22Rv1 (cell line): ENCODE results near the gene NFE2L3.

Experiments used
- CTCF ChIP-seq: fragments of 450-650 bp; IDR thresholded peaks from 2 replicates; pipeline ENCODE4 v1.5.1; 2017; ENCODE audit warnings: mild to moderate bottlenecking
- ZFX ChIP-seq: fragments of 450-650 bp; IDR thresholded peaks from 2 replicates; pipeline ENCODE4 v1.6.1; 2017; ENCODE audit warnings: antibody characterized with exemption, borderline replicate concordance

- TF ChIP-seq CTCF (no peak), ZFX (no peak)
Measured at GRCh38 chr7:26136831-26137230, 15.2 kb upstream of the NFE2L3 start.
